ENCODE measurements around the gene VIPR2. TPM values are rescaled to one million over a fixed set of nuclear protein-coding genes. Genes with fewer than 3 reads are reported as not detected.
A peak's percentile ranks its signal among the peaks of the same experiment; 100 is the strongest.
"Not testable (repeated sequence)": the region's sequence is repeated elsewhere in the genome, so short reads cannot be mapped to it uniquely, and the experiment has no call there.

Gene VIPR2
- total and polyA plus RNA-seq, 2 donors from 2014 or later = 0.91 to 1.3 TPM

GRCh38 chr7:159125955-159126270, 18.8 kb downstream of the VIPR2 start:
- DNase-seq (no peak), FAIRE-seq (no peak)
- TF ChIP-seq, protein P1, sequence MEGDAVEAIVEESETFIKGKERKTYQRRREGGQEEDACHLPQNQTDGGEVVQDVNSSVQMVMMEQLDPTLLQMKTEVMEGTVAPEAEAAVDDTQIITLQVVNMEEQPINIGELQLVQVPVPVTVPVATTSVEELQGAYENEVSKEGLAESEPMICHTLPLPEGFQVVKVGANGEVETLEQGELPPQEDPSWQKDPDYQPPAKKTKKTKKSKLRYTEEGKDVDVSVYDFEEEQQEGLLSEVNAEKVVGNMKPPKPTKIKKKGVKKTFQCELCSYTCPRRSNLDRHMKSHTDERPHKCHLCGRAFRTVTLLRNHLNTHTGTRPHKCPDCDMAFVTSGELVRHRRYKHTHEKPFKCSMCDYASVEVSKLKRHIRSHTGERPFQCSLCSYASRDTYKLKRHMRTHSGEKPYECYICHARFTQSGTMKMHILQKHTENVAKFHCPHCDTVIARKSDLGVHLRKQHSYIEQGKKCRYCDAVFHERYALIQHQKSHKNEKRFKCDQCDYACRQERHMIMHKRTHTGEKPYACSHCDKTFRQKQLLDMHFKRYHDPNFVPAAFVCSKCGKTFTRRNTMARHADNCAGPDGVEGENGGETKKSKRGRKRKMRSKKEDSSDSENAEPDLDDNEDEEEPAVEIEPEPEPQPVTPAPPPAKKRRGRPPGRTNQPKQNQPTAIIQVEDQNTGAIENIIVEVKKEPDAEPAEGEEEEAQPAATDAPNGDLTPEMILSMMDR (IDR thresholded peaks at IDR 0.05; ENCODE audit: borderline replicate concordance, extremely low read depth, insufficient read depth) = no peak
- Histone ChIP-seq H3K27ac (ENCODE audit: low read depth in 2 of 2, low read length in 2 of 2) (no peak overlapping the region), H3K36me3 (ENCODE audit: control insufficient read depth in 2 of 3, insufficient read depth in 3 of 3, low read length in 3 of 3) (no peaks in the 10 kb centered on the region), H3K27me3 (ENCODE audit: control insufficient read depth, insufficient read depth, low read length) (no peaks in the 10 kb centered on the region), H3K4me3 (ENCODE audit: low read length in 3 of 3) (no peak overlapping the region), H3K9me3 (ENCODE audit: control insufficient read depth in 2 of 3, insufficient read depth in 1 of 3, low read length in 3 of 3) (no peaks in the 10 kb centered on the region), H3K4me1 (ENCODE audit: control insufficient read depth in 2 of 3, insufficient read depth in 2 of 3, low read depth in 1 of 3, low read length in 3 of 3) (no peaks in the 10 kb centered on the region), H3K9ac (ENCODE audit: low read length in 3 of 3) (no peak overlapping the region)
- intact Hi-C loops (cut with DNase I) = no loop called here

- intact Hi-C loops (cut with DNase I) = no loop called here
- peak in 2 of 5 donors; percentile 2 to 15 for DNase-seq
- H3K9ac ChIP-seq (ENCODE audit: low read length in 3 of 3) = no peak overlapping the region
- no peaks in the 10 kb centered on the region for H3K9me3 ChIP-seq (ENCODE audit: control insufficient read depth in 2 of 3, insufficient read depth in 1 of 3, low read length in 3 of 3)
- no peak overlapping the region for H3K4me3 ChIP-seq (ENCODE audit: low read length in 3 of 3)
- no peaks in the 10 kb centered on the region for H3K4me1 ChIP-seq (ENCODE audit: control insufficient read depth in 2 of 3, insufficient read depth in 2 of 3, low read depth in 1 of 3, low read length in 3 of 3)
- no peaks in the 10 kb centered on the region for H3K36me3 ChIP-seq (ENCODE audit: control insufficient read depth in 2 of 3, insufficient read depth in 3 of 3, low read length in 3 of 3)
- no peaks in the 10 kb centered on the region for H3K27me3 ChIP-seq (ENCODE audit: control insufficient read depth, insufficient read depth, low read length)
- TF ChIP-seq, protein P1 (IDR thresholded peaks at IDR 0.05; ENCODE audit: borderline replicate concordance, extremely low read depth, insufficient read depth) = no peak
- FAIRE-seq = no peak
- H3K27ac ChIP-seq (ENCODE audit: low read depth in 2 of 2, low read length in 2 of 2) = no peak overlapping the region
Observed at GRCh38 chr7:159125104-159125954, 19.3 kb downstream of the VIPR2 start.

- H3K9ac ChIP-seq (ENCODE audit: low read length in 3 of 3); H3K36me3 ChIP-seq (ENCODE audit: control insufficient read depth in 2 of 3, insufficient read depth in 3 of 3, low read length in 3 of 3); H3K9me3 ChIP-seq (ENCODE audit: control insufficient read depth in 2 of 3, insufficient read depth in 1 of 3, low read length in 3 of 3); H3K4me3 ChIP-seq (ENCODE audit: low read length in 3 of 3); H3K27me3 ChIP-seq (ENCODE audit: control insufficient read depth, insufficient read depth, low read length); DNase-seq; H3K4me1 ChIP-seq (ENCODE audit: control insufficient read depth in 2 of 3, insufficient read depth in 2 of 3, low read depth in 1 of 3, low read length in 3 of 3); FAIRE-seq; H3K27ac ChIP-seq (ENCODE audit: low read depth in 2 of 2, low read length in 2 of 2); intact Hi-C loops (cut with DNase I): not testable (repeated sequence)
Observed at GRCh38 chr7:159123793-159124192, 20.9 kb downstream of the VIPR2 start.

- intact Hi-C loops (cut with DNase I) = not testable (repeated sequence)
Observed at GRCh38 chr7:159123294-159123693, 21.4 kb downstream of the VIPR2 start.

More at GRCh38 chr7:159123294-159123693, 21.4 kb downstream of the VIPR2 start:
- not testable (repeated sequence) for H3K9ac ChIP-seq (ENCODE audit: low read length in 3 of 3); H3K4me1 ChIP-seq (ENCODE audit: control insufficient read depth in 2 of 3, insufficient read depth in 2 of 3, low read depth in 1 of 3, low read length in 3 of 3); H3K9me3 ChIP-seq (ENCODE audit: control insufficient read depth in 2 of 3, insufficient read depth in 1 of 3, low read length in 3 of 3); H3K36me3 ChIP-seq (ENCODE audit: control insufficient read depth in 2 of 3, insufficient read depth in 3 of 3, low read length in 3 of 3); H3K27me3 ChIP-seq (ENCODE audit: control insufficient read depth, insufficient read depth, low read length); DNase-seq; FAIRE-seq; H3K27ac ChIP-seq (ENCODE audit: low read depth in 2 of 2, low read length in 2 of 2); H3K4me3 ChIP-seq (ENCODE audit: low read length in 3 of 3)

All from kidney (tissue), 14 donors.